Measurements from ENCODE around the gene CDON. TPM values are rescaled to one million over a fixed set of nuclear protein-coding genes. Genes with fewer than 3 reads are reported as not detected.
"Not testable (repeated sequence)": the region's sequence is repeated elsewhere in the genome, so short reads cannot be mapped to it uniquely, and the experiment has no call there.

The CDON gene
- total RNA-seq, 2 experiments from 2014 or later, result 1.8 to 3.2 TPM

DNA sequence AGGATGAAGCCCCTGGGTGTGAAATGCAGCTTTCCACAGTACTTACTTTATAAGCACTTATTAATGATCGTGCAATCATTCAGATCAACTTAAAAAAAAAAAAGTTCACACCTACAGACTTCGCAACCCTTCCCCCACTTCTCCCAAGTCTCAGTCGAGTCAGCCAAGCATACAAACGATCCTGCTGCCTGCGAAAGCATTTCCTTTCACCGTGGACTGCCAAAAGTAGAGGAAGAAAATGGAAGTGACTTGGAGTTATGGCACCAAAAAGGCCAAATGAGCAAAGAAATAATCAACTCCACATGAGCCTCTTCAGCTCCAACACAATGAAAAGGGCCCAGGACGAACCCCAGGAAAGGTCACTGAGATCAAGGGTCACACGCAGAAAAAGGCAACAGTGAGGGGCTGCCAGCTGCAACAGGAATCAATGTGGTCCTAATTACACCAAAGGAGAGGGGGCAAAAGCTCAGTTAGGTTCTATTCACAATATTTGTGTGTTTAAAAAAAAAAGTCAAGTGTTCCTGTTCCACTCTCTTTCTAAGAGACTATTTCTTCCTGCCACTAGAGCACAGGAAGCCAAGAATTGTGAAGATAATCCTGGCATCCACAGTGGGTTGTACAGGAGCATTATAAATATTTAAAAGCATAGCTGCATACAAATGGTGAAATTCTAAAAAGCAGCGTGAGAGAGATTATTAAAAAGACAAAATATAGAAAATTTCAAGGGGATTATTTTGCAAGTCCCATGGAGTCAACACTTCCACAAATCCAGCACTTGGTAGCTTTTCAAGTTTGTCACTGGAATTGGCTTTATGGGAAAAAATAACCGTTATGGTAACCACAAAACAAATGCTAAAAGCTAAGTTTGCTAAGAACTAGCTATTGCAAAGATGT lies 28.4 kb downstream of the CDON start:
- Mint-ChIP-seq H3K36me3 (ENCODE audit: low read depth) (no peaks in the 10 kb centered on the region), H3K4me3 (no peak overlapping the region), H3K27me3 (peaks cover 8% of the 10 kb centered on the region), H3K27ac (no peak overlapping the region), H3K9me3 (ENCODE audit: low read depth) (no peaks in the 10 kb centered on the region), H3K4me1 (no peaks in the 10 kb centered on the region)
- ATAC-seq, result no peak
- intact Hi-C loops (cut with DNase I, micrococcal nuclease), result no loop called here
- POLR2A ChIA-PET, result no interaction called here
- DNase-seq, result no peak
- CTCF ChIA-PET, result interaction anchor here (0.7 to 1.1 kb wide), 2 partner anchors 49 to 169 kb away, joined by 3 read pairs; no protein-coding TSS in a partner anchor

DNA sequence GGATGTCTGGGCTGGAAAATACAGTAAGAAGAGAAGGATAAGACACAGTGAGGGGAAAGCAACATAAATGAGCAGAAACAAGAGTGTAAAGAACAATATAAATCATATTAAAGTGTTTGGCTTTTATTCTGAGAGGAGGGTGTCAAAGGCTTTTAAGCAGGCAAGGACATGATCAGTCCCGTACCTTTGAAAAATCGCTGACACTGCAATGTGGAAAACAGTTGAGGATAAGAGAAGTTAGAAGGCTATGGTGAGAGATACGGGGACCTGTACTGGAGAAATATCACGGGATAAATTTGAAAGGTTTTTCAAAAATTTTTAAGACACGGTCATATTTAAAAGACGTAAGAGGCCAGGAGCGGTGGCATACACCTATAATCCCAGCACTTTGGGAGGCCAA lies 30.3 kb downstream of the CDON start:
- Mint-ChIP-seq H3K9me3 (ENCODE audit: low read depth) (no peaks in the 10 kb centered on the region), H3K27ac (no peak overlapping the region)

DNA sequence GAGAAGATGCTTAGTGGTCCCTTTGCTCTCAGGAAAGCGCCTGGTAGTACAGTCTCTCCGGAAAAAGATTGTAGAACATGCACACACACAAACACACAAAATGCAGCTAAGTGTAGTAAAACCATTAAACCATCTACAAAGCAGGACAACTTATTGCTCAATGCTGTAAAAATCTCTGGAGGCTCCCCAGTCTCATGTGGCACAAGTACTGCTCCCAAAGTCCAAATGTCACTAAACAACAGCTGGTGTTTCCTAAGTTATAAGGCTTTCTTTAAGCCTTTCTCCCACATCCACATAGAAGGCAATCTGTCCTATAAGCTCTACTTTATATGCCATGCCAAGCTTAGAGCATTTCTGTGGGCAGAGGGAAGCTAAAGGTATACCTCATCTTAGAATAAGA lies 32.9 kb downstream of the CDON start:
- intact Hi-C loops (cut with DNase I, micrococcal nuclease), result no loop called here
- no peaks in the 10 kb centered on the region for H3K4me1 Mint-ChIP-seq
- ChIA-PET CTCF (interaction anchor here (1.3 kb wide), 1 partner anchor 9 kb away, joined by 3 read pairs; no protein-coding TSS in a partner anchor), POLR2A (no interaction called here)
- ATAC-seq (no peak), DNase-seq (no peak)
- H3K27me3 Mint-ChIP-seq, result peaks cover 8% of the 10 kb centered on the region
- no peaks in the 10 kb centered on the region for H3K9me3 Mint-ChIP-seq (ENCODE audit: low read depth)
- H3K36me3 Mint-ChIP-seq (ENCODE audit: low read depth), result no peaks in the 10 kb centered on the region
- H3K27ac Mint-ChIP-seq, result no peak overlapping the region
- no peak overlapping the region for H3K4me3 Mint-ChIP-seq

More for the DNA sequence above, 30.3 kb downstream of the CDON start:
- ChIA-PET POLR2A (no interaction called here), CTCF (no interaction called here)
- DNase-seq, result no peak
- H3K4me1 Mint-ChIP-seq, result no peaks in the 10 kb centered on the region
- no peaks in the 10 kb centered on the region for H3K36me3 Mint-ChIP-seq (ENCODE audit: low read depth)
- intact Hi-C loops (cut with DNase I, micrococcal nuclease), result no loop called here
- H3K27me3 Mint-ChIP-seq, result peaks cover 8% of the 10 kb centered on the region
- no peak overlapping the region for H3K4me3 Mint-ChIP-seq
- ATAC-seq, result no peak

DNA sequence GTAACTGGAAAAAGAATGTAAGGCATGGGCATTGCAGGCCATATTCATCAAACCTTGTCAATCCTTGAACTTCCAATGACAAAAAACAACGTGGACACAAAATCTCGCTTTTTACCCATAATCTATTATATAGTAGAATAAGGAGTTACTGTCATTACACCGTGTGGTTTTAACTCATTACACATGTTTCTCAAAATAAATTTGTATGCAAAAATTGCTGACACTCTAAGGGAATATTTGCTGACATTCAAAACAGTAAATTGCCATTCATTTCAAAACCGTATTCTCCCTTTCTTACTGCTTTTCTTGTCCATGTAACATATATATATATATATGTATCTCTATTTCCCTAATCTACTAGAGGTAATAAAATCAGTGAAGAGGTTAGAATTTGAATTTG lies 33.4 kb downstream of the CDON start:
- DNase-seq (no peak), ATAC-seq (no peak)
- Mint-ChIP-seq H3K9me3 (ENCODE audit: low read depth) (no peaks in the 10 kb centered on the region), H3K27me3 (peaks cover 8% of the 10 kb centered on the region), H3K4me1 (no peaks in the 10 kb centered on the region), H3K36me3 (ENCODE audit: low read depth) (no peaks in the 10 kb centered on the region), H3K27ac (no peak overlapping the region), H3K4me3 (no peak overlapping the region)
- CTCF ChIA-PET, result no interaction called here
- intact Hi-C loops (cut with DNase I, micrococcal nuclease), result no loop called here
- POLR2A ChIA-PET, result no interaction called here

DNA sequence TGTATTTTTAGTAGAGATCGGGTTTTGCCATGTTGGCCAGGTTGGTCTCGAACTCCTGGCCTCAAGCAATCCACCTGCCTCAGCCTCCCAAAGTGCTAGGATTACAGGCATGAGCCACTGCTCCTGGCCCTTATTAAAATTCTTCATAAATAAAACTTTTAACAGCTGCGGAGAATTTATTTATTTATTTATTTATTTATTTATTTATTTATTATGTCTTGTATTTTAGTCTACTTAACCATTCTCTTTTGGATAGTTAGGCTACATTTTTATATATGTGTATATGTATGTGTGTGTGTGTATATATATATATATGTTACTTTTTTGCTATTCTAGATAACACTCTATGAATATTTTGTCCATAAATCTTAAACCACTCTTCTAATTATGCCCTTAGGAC lies 34.1 kb downstream of the CDON start:
- H3K9me3 Mint-ChIP-seq (ENCODE audit: low read depth); H3K27ac Mint-ChIP-seq; DNase-seq; intact Hi-C loops (cut with DNase I, micrococcal nuclease); POLR2A ChIA-PET; ATAC-seq; H3K4me3 Mint-ChIP-seq; H3K4me1 Mint-ChIP-seq; CTCF ChIA-PET; H3K27me3 Mint-ChIP-seq; H3K36me3 Mint-ChIP-seq (ENCODE audit: low read depth): not testable (repeated sequence)

DNA sequence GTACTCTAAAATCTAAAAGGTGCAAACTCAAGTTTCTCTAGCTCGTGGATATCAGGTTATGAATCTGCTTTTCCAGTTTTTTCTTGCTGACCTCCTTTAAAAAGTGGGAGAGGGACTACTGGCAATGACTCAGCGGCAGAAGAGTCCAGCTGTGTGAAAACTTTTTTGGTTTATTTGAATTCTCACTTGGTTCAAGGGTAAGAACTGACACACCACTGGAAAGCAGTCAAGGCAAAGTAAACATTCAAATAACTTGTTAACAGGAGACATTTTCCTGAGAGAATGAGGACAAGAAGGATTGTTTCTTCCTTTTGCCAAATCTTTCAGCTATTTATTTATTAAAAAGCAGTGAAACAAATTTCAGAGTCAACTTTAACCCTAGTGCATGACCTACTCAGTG lies 36.1 kb downstream of the CDON start:
- ATAC-seq (no peak), DNase-seq (no peak)
- ChIA-PET CTCF (interaction anchor here (1.5 kb wide), 1 partner anchor 12 kb away, joined by 4 read pairs; no protein-coding TSS in a partner anchor), POLR2A (interaction anchor here (0.5 kb wide), 1 partner anchor 92 kb away, joined by 5 read pairs; no protein-coding TSS in a partner anchor)
- Mint-ChIP-seq H3K4me3 (no peak overlapping the region), H3K27ac (no peak overlapping the region), H3K36me3 (ENCODE audit: low read depth) (no peaks in the 10 kb centered on the region), H3K9me3 (ENCODE audit: low read depth) (no peaks in the 10 kb centered on the region), H3K4me1 (no peaks in the 10 kb centered on the region), H3K27me3 (no peaks in the 10 kb centered on the region)
- intact Hi-C loops (cut with DNase I, micrococcal nuclease), result no loop called here

DNA sequence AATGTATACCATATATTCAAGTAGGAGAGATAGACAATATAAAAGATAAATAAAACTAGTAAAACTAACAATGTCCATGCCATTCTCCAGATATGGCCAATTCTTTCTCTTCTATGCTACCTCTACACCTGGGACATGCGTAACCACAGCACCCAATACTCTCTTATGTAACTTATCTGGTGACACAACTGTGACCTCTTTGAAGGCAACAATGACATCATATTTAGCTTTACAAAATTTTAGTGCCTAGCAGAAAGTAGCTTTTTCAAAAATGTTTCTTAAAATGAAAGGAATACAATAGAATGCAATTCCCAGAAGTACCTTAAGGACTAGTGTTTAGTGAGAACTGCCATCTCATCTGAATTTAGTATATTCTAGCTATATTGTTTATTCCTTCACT lies 36.8 kb downstream of the CDON start:
- ChIA-PET CTCF (interaction anchor here (1.5 kb wide), 1 partner anchor 13 kb away, joined by 4 read pairs; no protein-coding TSS in a partner anchor), POLR2A (no interaction called here)
- no peak overlapping the region for H3K27ac Mint-ChIP-seq
- no peaks in the 10 kb centered on the region for H3K36me3 Mint-ChIP-seq (ENCODE audit: low read depth)
- intact Hi-C loops (cut with DNase I, micrococcal nuclease), result no loop called here
- no peaks in the 10 kb centered on the region for H3K4me1 Mint-ChIP-seq
- no peak for DNase-seq
- no peak overlapping the region for H3K4me3 Mint-ChIP-seq
- ATAC-seq, result no peak
- H3K9me3 Mint-ChIP-seq (ENCODE audit: low read depth), result no peaks in the 10 kb centered on the region
- no peaks in the 10 kb centered on the region for H3K27me3 Mint-ChIP-seq

DNA sequence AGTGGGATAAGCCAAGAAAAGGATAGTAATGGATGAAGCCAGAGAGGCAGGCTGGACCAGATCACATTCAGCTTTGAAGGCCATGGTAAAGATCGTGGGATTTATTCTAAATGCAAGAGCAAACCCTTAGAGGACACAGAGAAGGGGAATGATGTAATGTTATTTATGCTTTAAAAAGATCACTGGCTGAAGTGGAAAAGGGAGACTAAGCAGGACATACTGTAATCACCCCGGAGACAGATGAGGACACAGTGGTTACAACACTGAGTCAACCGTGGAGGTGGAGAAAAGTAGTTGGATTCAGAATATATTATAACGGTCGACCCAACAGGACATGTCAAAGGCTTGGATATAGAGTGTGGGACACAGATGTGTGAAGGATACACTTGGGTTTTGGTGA lies 38.5 kb downstream of the CDON start:
- no peak overlapping the region for H3K4me3 Mint-ChIP-seq
- H3K36me3 Mint-ChIP-seq (ENCODE audit: low read depth), result peaks cover 2% of the 10 kb centered on the region
- POLR2A ChIA-PET, result no interaction called here
- no peak for ATAC-seq
- H3K27me3 Mint-ChIP-seq, result no peaks in the 10 kb centered on the region
- CTCF ChIA-PET, result no interaction called here
- intact Hi-C loops (cut with DNase I, micrococcal nuclease), result no loop called here
- H3K27ac Mint-ChIP-seq, result no peak overlapping the region
- no peaks in the 10 kb centered on the region for H3K4me1 Mint-ChIP-seq
- no peaks in the 10 kb centered on the region for H3K9me3 Mint-ChIP-seq (ENCODE audit: low read depth)
- DNase-seq, result no peak

DNA sequence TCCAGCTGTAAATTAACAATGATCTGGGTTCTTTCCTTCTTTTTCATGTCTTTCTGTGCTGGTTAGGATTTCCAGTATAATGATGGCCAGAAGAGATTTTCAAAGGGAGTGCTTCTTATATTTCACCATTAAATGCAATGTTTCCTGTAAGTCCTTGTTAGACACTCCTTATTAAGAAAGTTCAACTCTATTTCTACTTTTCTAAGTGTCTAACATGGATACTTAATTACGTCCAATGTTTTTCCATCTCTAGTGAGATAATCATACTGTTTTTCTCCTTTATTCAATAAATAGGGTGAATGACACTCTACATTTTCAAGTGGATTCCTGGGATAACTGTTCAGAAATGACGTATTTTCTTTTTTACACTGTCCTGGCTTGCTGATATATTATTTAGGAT lies 49.8 kb downstream of the CDON start:
- CTCF ChIA-PET, result no interaction called here
- no peaks in the 10 kb centered on the region for H3K4me1 Mint-ChIP-seq
- no peak overlapping the region for H3K4me3 Mint-ChIP-seq
- no peaks in the 10 kb centered on the region for H3K27me3 Mint-ChIP-seq
- ATAC-seq (no peak), DNase-seq (no peak)
- intact Hi-C loops (cut with DNase I, micrococcal nuclease), result loop anchor here in 1 of 2 experiments (5.0 kb wide), 1 partner anchor 1254 kb away; no protein-coding TSS in a partner anchor
- POLR2A ChIA-PET, result no interaction called here
- no peak overlapping the region for H3K27ac Mint-ChIP-seq
- no peaks in the 10 kb centered on the region for H3K9me3 Mint-ChIP-seq (ENCODE audit: low read depth)
- peaks cover 4% of the 10 kb centered on the region for H3K36me3 Mint-ChIP-seq (ENCODE audit: low read depth)

DNA sequence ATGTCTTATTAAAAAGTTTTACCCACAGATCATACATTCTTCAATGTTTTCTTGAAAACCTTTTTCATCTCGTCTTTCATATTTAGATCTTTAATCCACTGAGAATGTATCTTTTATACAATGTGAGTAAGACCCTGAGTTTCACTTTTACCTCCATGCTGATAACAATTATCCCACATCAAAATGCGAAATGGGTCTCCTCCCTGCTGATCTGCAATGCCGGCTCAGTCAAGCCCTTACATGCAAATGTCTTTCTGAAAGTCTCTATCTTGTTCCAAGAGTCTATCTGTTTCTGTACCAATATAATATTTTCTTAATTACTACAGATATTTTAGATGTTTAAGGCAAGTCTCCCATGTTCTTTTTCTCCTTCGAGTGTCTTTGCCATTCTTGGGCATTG lies 50.9 kb downstream of the CDON start:
- H3K9me3 Mint-ChIP-seq (ENCODE audit: low read depth), result no peaks in the 10 kb centered on the region
- peaks cover 2% of the 10 kb centered on the region for H3K36me3 Mint-ChIP-seq (ENCODE audit: low read depth)
- DNase-seq (no peak), ATAC-seq (no peak)
- no peak overlapping the region for H3K4me3 Mint-ChIP-seq
- ChIA-PET CTCF (no interaction called here), POLR2A (no interaction called here)
- H3K27ac Mint-ChIP-seq, result no peak overlapping the region
- intact Hi-C loops (cut with DNase I, micrococcal nuclease), result loop anchor here in 1 of 2 experiments (5.0 kb wide), 1 partner anchor 1256 kb away; no protein-coding TSS in a partner anchor
- H3K27me3 Mint-ChIP-seq, result no peaks in the 10 kb centered on the region
- no peaks in the 10 kb centered on the region for H3K4me1 Mint-ChIP-seq

DNA sequence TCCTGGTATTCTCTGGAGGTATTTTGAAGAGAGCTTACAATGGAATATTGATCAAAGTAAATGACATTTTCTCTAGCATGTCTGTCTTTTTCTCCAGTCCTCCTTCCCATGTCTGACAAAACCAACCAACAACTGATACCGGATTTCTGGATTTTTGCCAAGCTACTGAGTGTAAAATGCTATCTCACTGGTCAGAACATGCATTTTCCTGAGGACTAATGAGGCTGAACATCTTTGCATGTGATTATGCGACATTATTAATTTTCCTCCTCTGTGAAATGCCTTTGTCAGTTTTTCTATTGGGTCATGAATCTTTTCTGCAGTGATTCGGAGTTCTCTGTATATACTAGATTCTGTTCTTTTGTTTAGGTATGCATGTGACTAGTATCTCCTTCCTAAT lies 51.4 kb downstream of the CDON start:
- intact Hi-C loops (cut with DNase I, micrococcal nuclease), result loop anchor here in 1 of 2 experiments (5.0 kb wide), 1 partner anchor 1256 kb away; no protein-coding TSS in a partner anchor
- DNase-seq, result no peak
- Mint-ChIP-seq H3K27ac (no peak overlapping the region), H3K36me3 (ENCODE audit: low read depth) (no peaks in the 10 kb centered on the region), H3K9me3 (ENCODE audit: low read depth) (no peaks in the 10 kb centered on the region), H3K4me1 (no peaks in the 10 kb centered on the region), H3K4me3 (no peak overlapping the region), H3K27me3 (no peaks in the 10 kb centered on the region)
- CTCF ChIA-PET, result no interaction called here
- ATAC-seq, result no peak
- POLR2A ChIA-PET, result no interaction called here

DNA sequence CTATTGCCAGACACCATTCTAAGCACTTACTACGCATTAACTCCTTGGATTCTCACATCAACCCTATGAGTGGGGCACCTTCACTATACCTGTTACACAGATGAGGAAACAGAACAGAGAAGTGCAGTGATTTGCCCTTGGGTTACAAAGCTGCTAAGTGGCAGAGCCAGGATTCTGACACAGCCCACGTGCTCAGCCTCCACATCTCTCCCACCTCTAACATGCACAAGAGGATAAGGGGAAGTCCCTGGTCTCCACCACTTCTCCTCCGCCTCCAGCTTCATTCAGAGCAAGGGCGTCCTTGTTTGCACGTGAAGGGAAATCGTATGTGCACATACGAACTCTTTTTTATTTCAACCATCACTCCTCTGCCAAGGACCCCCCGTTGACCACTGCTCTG lies 53.7 kb downstream of the CDON start:
- Mint-ChIP-seq H3K27me3 (no peaks in the 10 kb centered on the region), H3K9me3 (ENCODE audit: low read depth) (no peaks in the 10 kb centered on the region), H3K27ac (no peak overlapping the region), H3K36me3 (ENCODE audit: low read depth) (no peaks in the 10 kb centered on the region), H3K4me1 (no peaks in the 10 kb centered on the region), H3K4me3 (no peak overlapping the region)
- no peak for DNase-seq
- CTCF ChIA-PET, result no interaction called here
- no peak for ATAC-seq
- POLR2A ChIA-PET, result no interaction called here
- intact Hi-C loops (cut with DNase I, micrococcal nuclease), result no loop called here
